HepG2 (cell line): ENCODE results near the gene CITED2. TPM values are rescaled to one million over a fixed set of nuclear protein-coding genes. Genes with fewer than 3 reads are reported as not detected.
A peak's percentile ranks its signal among the peaks of the same experiment; 100 is the strongest.

Experiments
- CC2D1A ChIP-seq: sonication (generic); formaldehyde crosslinking; IDR thresholded peaks from 2 replicates; pipeline ENCODE4 v1.8.1; 2023; ENCODE audit warnings: mild to moderate bottlenecking, missing genetic modification reagents
- GTF3A ChIP-seq: sonication (generic); formaldehyde crosslinking; conservative IDR thresholded peaks from 2 replicates; pipeline ENCODE4 v1.4.0; 2020; ENCODE audit warnings: mild to moderate bottlenecking, missing genetic modification reagents
- MTA3 ChIP-seq: sonication (generic); formaldehyde crosslinking; IDR thresholded peaks from 2 replicates; pipeline ENCODE4 v1.4.0; 2020; ENCODE audit warnings: missing genetic modification reagents
- MXI1 ChIP-seq: IDR thresholded peaks from 3 replicates; pipeline ENCODE4 v1.6.1; 2012; ENCODE audit warnings: low read depth, low read length, inconsistent platforms, borderline replicate concordance
- STAT5B ChIP-seq: sonication (generic); formaldehyde crosslinking; IDR thresholded peaks from 2 replicates; pipeline ENCODE4 v1.4.0; 2020; ENCODE audit warnings: missing genetic modification reagents
- TOPORS ChIP-seq: sonication (generic); formaldehyde crosslinking; IDR thresholded peaks from 2 replicates; pipeline ENCODE4 v1.8.0; 2023; ENCODE audit warnings: mild to moderate bottlenecking, missing genetic modification reagents
- ZBTB20 ChIP-seq: sonication (generic); formaldehyde crosslinking; IDR thresholded peaks from 2 replicates; pipeline ENCODE4 v1.8.1; 2023; ENCODE audit warnings: missing genetic modification reagents, low read depth, mild to moderate bottlenecking, borderline replicate concordance
- ZFYVE20 ChIP-seq: sonication (generic); formaldehyde crosslinking; IDR thresholded peaks from 2 replicates; pipeline ENCODE4 v1.8.0; 2023; ENCODE audit warnings: low read depth, mild to moderate bottlenecking, moderate library complexity, missing genetic modification reagents, borderline replicate concordance
- ZNF232 ChIP-seq: sonication (generic); formaldehyde crosslinking; IDR thresholded peaks from 2 replicates; pipeline ENCODE4 v1.4.0; 2020; ENCODE audit warnings: missing genetic modification reagents, borderline replicate concordance
- ZNF709 ChIP-seq: sonication (generic); formaldehyde crosslinking; IDR thresholded peaks from 2 replicates; pipeline ENCODE4 v1.5.0; 2020; ENCODE audit warnings: mild to moderate bottlenecking, missing genetic modification reagents
- ZSCAN12 ChIP-seq: sonication (generic); formaldehyde crosslinking; IDR thresholded peaks from 2 replicates; pipeline ENCODE4 v1.9.0; 2021; ENCODE audit warnings: mild to moderate bottlenecking, missing genetic modification reagents
- polyA plus RNA-seq, 8 experiments: library from polyadenylated mRNA; depleted of rRNA in 3 of 8; stranded (reverse) in 7 of 8; unstranded in 1 of 8; fragments of >200 nt; fragmentation: Illumina TruSeq in 4 of 8; extraction: Trizol in 4 of 8; gene quantifications; 2 replicates each; pipeline versions ENCODE4 v1.2.1 to v1.2.3, GENCODE V29; 2011 to 2016; ENCODE audit warnings: low read depth in 4 of 8, missing spikeins in 1 of 8, mixed read lengths in 1 of 8; ENCODE audit not compliant: insufficient read depth in 1 of 8
- total RNA-seq, 5 experiments: library from RNA; depleted of rRNA; stranded (reverse); fragments of >200 nt; fragmentation: Illumina TruSeq; extraction: Trizol; gene quantifications; 2 replicates each; pipeline ENCODE4 v1.2.3, GENCODE V29; 2016; ENCODE audit warnings: low read depth in 1 of 5
- TF ChIP-seq, protein P1 (sequence below), 2 experiments: fragments of 450-650 bp in 1 of 2; sonication (generic) in 1 of 2; formaldehyde crosslinking in 1 of 2; IDR thresholded peaks; 2 replicates each; pipeline versions ENCODE4 v1.6.1 to v1.8.0; 2016 to 2022; ENCODE audit warnings: antibody characterized with exemption in 1 of 2, mild to moderate bottlenecking in 1 of 2, missing genetic modification reagents in 1 of 2
- TF ChIP-seq, protein P2 (sequence below): sonication (generic); formaldehyde crosslinking; IDR thresholded peaks from 2 replicates; pipeline ENCODE4 v1.4.0; 2020; ENCODE audit warnings: missing genetic modification reagents
- TF ChIP-seq, protein P3 (sequence below): sonication (generic); formaldehyde crosslinking; IDR thresholded peaks from 2 replicates; pipeline ENCODE4 v1.8.1; 2023; ENCODE audit warnings: mild to moderate bottlenecking, moderate library complexity, missing genetic modification reagents

CITED2 gene
- total and polyA plus RNA-seq, 2 of the 13 experiments (the other 11 are each of a cell fraction or from before 2014, with no cell fraction given), result 17.6 to 57.2 TPM

- TF ChIP-seq, protein P1, sequence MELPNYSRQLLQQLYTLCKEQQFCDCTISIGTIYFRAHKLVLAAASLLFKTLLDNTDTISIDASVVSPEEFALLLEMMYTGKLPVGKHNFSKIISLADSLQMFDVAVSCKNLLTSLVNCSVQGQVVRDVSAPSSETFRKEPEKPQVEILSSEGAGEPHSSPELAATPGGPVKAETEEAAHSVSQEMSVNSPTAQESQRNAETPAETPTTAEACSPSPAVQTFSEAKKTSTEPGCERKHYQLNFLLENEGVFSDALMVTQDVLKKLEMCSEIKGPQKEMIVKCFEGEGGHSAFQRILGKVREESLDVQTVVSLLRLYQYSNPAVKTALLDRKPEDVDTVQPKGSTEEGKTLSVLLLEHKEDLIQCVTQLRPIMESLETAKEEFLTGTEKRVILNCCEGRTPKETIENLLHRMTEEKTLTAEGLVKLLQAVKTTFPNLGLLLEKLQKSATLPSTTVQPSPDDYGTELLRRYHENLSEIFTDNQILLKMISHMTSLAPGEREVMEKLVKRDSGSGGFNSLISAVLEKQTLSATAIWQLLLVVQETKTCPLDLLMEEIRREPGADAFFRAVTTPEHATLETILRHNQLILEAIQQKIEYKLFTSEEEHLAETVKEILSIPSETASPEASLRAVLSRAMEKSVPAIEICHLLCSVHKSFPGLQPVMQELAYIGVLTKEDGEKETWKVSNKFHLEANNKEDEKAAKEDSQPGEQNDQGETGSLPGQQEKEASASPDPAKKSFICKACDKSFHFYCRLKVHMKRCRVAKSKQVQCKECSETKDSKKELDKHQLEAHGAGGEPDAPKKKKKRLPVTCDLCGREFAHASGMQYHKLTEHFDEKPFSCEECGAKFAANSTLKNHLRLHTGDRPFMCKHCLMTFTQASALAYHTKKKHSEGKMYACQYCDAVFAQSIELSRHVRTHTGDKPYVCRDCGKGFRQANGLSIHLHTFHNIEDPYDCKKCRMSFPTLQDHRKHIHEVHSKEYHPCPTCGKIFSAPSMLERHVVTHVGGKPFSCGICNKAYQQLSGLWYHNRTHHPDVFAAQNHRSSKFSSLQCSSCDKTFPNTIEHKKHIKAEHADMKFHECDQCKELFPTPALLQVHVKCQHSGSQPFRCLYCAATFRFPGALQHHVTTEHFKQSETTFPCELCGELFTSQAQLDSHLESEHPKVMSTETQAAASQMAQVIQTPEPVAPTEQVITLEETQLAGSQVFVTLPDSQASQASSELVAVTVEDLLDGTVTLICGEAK (IDR thresholded peaks at IDR 0.05), result no peak
- TF ChIP-seq, protein P1 (CRISPR knock-in tag; IDR thresholded peaks at IDR 0.05), result no peak
- TF ChIP-seq, protein P2, sequence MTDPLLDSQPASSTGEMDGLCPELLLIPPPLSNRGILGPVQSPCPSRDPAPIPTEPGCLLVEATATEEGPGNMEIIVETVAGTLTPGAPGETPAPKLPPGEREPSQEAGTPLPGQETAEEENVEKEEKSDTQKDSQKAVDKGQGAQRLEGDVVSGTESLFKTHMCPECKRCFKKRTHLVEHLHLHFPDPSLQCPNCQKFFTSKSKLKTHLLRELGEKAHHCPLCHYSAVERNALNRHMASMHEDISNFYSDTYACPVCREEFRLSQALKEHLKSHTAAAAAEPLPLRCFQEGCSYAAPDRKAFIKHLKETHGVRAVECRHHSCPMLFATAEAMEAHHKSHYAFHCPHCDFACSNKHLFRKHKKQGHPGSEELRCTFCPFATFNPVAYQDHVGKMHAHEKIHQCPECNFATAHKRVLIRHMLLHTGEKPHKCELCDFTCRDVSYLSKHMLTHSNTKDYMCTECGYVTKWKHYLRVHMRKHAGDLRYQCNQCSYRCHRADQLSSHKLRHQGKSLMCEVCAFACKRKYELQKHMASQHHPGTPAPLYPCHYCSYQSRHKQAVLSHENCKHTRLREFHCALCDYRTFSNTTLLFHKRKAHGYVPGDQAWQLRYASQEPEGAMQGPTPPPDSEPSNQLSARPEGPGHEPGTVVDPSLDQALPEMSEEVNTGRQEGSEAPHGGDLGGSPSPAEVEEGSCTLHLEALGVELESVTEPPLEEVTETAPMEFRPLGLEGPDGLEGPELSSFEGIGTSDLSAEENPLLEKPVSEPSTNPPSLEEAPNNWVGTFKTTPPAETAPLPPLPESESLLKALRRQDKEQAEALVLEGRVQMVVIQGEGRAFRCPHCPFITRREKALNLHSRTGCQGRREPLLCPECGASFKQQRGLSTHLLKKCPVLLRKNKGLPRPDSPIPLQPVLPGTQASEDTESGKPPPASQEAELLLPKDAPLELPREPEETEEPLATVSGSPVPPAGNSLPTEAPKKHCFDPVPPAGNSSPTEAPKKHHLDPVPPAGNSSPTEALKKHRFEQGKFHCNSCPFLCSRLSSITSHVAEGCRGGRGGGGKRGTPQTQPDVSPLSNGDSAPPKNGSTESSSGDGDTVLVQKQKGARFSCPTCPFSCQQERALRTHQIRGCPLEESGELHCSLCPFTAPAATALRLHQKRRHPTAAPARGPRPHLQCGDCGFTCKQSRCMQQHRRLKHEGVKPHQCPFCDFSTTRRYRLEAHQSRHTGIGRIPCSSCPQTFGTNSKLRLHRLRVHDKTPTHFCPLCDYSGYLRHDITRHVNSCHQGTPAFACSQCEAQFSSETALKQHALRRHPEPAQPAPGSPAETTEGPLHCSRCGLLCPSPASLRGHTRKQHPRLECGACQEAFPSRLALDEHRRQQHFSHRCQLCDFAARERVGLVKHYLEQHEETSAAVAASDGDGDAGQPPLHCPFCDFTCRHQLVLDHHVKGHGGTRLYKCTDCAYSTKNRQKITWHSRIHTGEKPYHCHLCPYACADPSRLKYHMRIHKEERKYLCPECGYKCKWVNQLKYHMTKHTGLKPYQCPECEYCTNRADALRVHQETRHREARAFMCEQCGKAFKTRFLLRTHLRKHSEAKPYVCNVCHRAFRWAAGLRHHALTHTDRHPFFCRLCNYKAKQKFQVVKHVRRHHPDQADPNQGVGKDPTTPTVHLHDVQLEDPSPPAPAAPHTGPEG (CRISPR knock-in tag), result no peak
- TF ChIP-seq STAT5B, result no peak
- no peak for TF ChIP-seq CC2D1A (CRISPR knock-in tag)
- no peak for TF ChIP-seq MTA3
- no peak for TF ChIP-seq ZSCAN12
- TF ChIP-seq GTF3A (CRISPR knock-in tag), result no peak
- no peak for TF ChIP-seq ZBTB20 (CRISPR knock-in tag)
- no peak for TF ChIP-seq ZFYVE20 (CRISPR knock-in tag)
- no peak for TF ChIP-seq ZNF232 (CRISPR knock-in tag)
- 0 out of 3 replicates have a peak, but pooled peaks have one; percentile 7 for TF ChIP-seq MXI1
- TF ChIP-seq TOPORS, result no peak
- TF ChIP-seq, protein P3, sequence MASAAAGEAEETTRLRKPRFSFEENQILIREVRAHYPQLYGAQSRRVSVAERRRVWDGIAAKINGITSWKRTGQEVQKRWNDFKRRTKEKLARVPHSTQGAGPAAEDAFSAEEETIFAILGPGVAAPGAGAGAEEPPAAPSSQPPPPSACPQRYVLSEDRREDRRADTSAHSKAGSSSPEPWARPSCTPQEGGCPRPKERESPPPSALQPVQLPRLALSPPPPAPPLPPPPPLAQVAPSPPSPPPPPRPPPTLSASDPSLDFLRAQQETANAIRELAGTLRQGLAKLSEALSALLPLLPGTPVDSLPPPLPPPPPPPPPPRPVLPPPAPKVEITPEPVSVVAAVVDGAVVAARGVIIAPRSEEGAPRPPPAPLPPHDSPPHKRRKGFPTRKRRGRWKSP (CRISPR knock-in tag), result no peak
- TF ChIP-seq ZNF709 (CRISPR knock-in tag), result peak; percentile 9; the same call in 1 of the 2 replicates
Observed at GRCh38 chr6:139373928-139374356, 506 bp downstream of the CITED2 start (continued).
